CD4-positive, alpha-beta T cell treated with Interleukin-6 at 100 ng/mL for 8 hours (primary cell): ENCODE data around the gene CCL15.
"Not testable (repeated sequence)": the region's sequence is repeated elsewhere in the genome, so short reads cannot be mapped to it uniquely, and the experiment has no call there.

Source experiments
- DNase-seq: peaks from one replicate; pipeline ENCODE4 v3.0.0-alpha.2; 2020; ENCODE audit warnings: mixed read lengths, low spot score

CCL15 gene

GRCh38 chr17:36001110-36001771 is at the start of gene CCL15:
TSS of gene CCL15 (minus strand) at chr17:36001553. CDS start at chr17:36001492, 61 bp downstream.
- DNase-seq = no peak

GRCh38 chr17:36049643-36050042 is 48.3 kb upstream of the CCL15 start:
- DNase-seq = no peak

GRCh38 chr17:36048066-36048465 is 46.7 kb upstream of the CCL15 start:
- DNase-seq = no peak

GRCh38 chr17:36036235-36036634 is 34.9 kb upstream of the CCL15 start:
- no peak for DNase-seq

DNA sequence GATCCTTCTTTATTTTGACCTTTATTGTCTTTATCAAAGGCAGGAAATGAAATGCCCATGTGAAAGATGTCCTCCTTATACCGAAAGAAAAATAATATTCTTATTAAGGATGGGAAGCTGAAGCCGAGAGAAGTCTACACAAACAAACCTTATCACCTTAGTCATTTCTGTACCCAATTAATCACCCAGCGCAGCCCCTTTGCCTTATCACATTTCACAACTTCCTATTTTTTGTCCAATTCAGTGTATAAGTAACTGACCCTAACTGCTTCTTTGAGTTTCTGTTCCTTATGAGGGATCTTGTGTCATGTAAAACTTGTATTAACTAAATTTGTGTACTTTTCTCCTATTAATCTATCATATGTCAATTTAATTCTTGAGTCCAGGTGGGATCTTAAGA is 32.8 kb upstream of the CCL15 start:
- no peak for DNase-seq

GRCh38 chr17:36030956-36031355 is 29.6 kb upstream of the CCL15 start:
- no peak for DNase-seq

DNA sequence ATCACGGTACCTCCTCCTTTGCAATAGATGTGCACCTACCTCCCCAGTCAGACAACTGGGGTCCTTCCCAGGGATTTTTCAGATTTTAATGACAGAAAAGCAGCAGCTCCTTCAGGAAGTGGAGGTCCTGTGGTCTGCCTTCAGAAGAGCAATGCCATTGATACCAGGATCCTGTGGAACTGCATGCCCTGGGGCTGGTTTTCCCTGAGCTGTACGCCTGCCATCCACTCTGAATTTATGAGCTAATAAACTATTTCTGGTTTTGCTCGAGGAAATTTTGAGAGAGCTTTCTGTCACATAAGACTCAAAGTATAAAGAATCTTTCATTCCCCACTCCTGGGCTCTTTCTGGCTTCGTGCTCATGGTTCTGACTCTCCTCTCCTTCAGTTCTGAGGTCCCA is 26.4 kb upstream of the CCL15 start:
- no peak for DNase-seq

GRCh38 chr17:36024106-36024869 is 22.9 kb upstream of the CCL15 start:
- DNase-seq = no peak

DNA sequence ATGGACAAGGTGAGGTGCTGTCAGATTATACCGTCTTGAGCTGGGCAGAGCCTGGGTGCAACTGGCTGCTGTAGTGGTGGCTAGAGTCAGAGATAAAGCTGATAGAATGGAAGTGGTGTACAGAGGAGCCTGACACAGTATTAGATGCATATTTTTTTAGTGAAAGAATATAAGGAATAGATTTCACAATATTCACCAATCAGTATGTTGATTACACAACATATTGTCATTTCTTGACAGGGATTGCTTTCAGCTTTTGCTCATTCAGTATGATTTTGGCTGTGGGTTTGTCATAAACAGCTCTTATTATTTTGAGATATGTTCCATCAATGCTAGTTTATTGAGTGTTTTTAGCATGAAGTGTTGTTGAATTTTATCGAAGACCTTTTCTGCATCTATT is 18.1 kb upstream of the CCL15 start:
- DNase-seq = no peak

DNA sequence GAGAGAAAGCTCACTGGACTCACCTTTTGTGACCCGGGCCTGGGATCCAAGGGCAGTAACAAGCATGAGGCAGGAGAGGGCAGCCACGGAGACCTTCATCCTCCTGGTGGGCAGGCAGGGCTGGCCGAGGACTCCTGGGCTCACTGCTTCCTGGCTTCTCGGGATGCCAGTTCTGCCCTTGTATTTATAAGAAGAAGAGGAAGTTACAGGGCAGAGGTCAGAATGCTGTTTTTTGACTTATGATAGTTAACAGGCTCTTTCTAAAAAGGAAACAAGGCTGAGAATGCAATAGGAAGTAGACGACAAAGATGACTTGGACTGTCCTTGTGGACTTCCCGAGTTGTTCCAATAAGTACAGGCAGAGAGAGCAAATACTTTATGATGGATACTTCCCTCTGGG is 16.4 kb upstream of the CCL15 start, which contains the start of gene CCL23:
Gene CCL23 (minus strand): TSS at position 174 of the 400 bp plus-strand sequence. CDS start 75 bp downstream, at position 99.
- no peak for DNase-seq

GRCh38 chr17:36016555-36016954 is 15.2 kb upstream of the CCL15 start:
- DNase-seq = no peak

DNA sequence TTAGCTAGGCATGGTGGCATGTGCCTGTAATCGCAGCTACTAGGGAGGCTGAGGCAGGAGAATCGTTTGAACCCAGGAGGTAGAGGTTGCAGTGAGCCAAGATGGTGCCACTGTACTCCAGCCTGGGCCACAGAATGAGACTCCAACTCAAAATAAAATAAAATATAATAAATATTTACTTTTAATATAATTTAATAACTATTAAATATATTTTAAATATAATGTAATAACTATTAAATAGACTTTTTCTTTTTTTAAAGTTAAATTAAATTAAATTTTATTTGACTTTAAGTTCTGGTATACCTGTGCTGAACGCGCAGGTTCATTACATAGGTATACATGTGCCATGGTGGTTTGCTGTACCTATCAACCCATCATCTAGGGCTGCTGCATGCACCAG is 14.5 kb upstream of the CCL15 start:
- DNase-seq = not testable (repeated sequence)

DNA sequence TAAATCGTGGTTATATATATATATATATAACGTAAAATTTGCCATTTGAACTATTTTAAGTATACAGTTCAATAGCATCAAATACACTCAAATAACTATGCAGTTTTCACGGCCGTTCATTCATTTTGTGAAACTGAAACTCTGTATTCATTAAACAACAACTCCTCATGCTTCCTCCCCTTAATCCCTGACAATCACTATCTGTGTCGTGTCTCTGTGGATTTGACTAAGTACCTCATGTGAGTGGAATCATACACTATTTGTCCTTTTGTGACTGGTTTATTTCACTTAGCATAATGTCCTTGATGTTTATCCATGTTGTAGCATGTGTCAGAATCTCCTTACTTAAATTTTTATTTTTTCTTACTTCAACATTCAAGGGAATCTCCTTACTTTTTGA is 13.6 kb upstream of the CCL15 start:
- no peak for DNase-seq

- no peak for DNase-seq
Measured at GRCh38 chr17:36011201-36011600, 9.8 kb upstream of the CCL15 start.

DNA sequence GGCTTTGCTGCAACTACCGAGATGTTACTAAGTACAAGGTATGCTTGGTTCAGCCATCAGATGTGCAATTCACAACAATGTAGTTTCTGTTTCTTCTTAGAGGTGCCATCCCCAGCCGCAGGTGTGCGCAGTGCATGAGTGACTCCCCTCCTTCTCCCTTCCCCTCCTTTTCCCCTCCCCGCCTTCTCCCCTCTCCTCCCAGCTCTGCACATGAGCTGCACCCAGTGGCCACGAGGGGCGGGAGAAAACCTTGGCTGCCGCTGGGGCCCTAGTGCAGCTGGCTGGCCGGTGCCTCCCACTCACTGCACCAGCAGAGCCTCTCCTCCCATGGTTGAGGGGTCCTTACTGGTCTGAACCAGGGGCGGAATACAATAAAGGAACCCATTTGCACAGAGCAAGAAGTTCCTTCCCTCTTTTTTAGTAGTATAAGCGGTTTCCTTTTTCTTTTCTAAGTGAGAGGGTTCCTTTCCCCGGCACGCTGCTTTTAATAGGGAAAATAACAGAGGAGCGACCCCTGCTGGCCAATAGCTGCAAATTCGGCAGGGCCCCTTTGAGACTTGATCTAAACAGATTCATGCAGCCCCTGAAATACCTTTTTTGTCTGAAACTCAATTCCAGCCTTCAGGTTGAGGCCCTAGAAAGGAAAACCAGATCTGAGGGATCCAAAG is 7.8 kb upstream of the CCL15 start:
- no peak for DNase-seq

- DNase-seq = no peak
Measured at GRCh38 chr17:36004594-36005108, 3.3 kb upstream of the CCL15 start.

DNA sequence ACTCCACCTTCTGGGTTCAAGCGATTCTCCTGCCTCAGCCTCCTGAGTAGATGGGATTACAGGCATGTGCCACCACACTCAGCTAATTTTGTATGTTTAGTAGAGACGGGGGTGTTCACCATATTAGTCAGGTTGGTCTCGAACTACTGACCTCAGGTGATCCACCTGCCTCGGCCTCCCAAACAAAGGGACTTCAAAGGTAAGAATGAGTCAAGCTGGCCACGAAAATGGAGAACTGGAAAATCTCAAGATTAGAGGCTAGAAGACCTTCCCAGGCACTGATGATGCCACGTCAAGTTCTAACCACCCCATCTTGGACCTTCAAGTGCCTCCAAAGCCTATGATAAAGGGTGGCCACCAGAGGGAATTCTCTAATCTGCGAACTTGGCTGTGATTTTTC is 1.3 kb upstream of the CCL15 start:
- no peak for DNase-seq

- no peak for DNase-seq
Measured at GRCh38 chr17:36001862-36002603, 680 bp upstream of the CCL15 start.

- no peak for DNase-seq
Measured at GRCh38 chr17:36000732-36001109, 632 bp downstream of the CCL15 start.

DNA sequence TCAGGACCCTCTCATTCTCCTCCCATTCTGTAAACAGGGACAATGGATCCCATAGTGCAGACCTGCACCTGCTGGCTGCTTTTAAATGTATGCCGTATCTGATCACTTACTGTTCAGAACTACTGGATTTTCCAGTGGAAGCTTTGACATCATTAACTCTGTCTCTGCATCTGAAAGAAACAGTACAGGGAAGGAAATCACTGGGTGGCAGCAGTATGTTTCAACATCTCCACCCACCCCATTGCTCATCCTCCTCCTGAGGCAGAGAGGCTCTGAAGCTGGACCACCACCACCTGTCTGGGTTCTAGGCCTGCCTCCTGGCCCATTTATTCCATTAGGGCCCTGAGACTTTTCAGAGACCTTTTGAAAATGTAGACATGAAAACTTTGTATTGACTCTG is 2.6 kb downstream of the CCL15 start:
- no peak for DNase-seq

DNA sequence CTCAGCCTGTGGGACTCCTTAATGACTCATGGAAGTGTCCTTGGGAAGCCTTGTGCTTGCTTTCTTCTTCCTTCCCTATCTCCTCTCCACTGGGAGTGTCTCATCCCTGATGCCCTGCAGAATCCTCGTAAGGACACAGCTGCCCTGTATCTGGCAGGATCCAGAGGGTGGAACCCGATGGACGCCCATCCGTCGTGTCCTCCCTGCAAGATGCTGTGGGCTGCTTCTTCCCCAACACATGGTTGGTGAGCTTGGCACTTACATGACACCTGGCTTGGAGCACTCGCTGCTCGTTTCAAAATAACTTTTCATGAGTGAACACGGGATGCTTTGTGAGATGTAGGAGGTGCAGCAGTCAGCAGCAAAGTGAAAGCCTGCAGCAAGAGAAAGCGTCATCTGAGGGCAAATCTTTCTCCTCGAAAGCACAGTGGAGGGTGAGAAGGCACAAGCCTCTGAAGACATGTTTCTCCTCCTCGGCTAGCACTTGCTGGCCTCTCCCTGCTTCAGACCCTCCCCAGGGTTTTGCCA is 3.3 kb downstream of the CCL15 start:
- DNase-seq = no peak

DNA sequence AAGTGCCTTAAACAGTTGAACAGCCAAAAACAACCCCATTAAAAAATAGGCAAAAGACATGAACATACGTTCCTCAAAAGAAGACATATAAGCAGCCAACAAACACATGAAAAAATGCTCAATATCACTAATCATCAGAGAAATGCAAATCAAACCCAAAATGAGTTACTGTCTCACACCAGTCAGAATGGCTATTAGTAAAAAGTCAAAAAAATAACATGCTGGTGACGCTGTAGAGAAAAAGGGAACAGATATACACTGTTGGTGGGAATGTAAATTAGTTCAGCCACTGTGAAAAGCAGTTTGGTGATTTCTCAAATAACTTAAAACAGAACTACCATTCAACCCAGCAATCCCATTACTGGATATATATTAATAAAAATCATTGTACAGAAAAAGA is 6.0 kb downstream of the CCL15 start:
- DNase-seq = not testable (repeated sequence)
